ENCODE results near the gene TMEM61. TPM values are rescaled to one million over a fixed set of nuclear protein-coding genes. Genes with fewer than 3 reads are reported as not detected.

TMEM61 gene
- polyA plus RNA-seq, 3 donors = 0.64 to 1.6 (median 1.5) TPM

DNA sequence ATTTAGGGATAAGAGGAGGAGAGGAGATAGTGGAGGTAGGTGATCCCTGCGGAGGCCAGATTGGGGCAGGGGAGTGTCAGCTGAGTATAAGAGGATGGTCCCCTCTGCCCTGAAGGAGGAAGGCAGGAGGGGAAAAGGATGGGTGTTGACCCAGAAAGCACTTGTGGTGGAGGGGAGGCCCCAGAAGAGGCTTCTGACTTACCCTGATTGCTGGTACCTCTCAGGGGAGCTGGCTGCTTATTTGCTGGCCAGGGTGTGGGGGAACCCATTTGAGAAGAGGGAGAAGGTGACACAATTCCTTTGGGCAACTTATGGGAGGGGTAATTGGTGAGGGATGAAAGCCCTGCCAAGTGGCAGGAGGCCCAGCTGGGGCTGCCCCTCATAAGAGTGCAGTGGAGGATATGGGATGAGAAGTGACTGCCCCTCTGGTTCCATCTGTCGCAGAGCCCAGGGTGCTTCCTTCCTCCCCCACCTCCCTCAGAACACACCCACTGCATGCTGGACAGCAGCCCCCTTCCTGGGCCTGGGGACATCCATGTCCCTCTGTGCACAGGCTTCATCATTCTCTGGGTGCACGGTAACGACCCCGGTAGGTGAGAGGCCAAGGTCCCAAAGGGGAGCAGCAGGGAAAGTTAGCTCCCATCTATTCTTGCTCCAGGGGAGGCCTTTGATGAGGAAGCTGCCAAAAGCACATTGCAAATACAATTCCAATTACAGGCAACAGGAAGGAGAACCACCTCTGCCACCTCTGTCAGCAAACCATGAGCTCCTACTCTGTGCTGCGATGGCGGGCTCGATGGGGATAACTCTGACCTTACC, 57.5 kb downstream of the TMEM61 start:
- DNase-seq = no peak

GRCh38 chr1:55038552-55038838, 58.1 kb downstream of the TMEM61 start:
- DNase-seq = no peak

DNA sequence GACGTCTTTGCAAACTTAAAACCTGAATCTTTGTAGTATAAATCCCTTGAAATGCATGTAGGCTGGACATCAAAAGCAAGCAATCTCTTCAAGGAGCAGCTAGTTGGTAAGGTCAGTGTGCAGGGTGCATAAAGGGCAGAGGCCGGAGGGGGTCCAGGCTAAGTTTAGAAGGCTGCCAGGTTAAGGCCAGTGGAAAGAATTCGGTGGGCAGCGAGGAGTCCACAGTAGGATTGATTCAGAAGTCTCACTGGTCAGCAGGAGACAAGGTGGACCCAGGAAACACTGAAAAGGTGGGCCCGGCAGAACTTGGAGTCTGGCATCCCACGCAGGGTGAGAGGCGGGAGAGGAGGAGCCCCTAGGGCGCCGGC, 58.5 kb downstream of the TMEM61 start:
- DNase-seq = no peak

DNA sequence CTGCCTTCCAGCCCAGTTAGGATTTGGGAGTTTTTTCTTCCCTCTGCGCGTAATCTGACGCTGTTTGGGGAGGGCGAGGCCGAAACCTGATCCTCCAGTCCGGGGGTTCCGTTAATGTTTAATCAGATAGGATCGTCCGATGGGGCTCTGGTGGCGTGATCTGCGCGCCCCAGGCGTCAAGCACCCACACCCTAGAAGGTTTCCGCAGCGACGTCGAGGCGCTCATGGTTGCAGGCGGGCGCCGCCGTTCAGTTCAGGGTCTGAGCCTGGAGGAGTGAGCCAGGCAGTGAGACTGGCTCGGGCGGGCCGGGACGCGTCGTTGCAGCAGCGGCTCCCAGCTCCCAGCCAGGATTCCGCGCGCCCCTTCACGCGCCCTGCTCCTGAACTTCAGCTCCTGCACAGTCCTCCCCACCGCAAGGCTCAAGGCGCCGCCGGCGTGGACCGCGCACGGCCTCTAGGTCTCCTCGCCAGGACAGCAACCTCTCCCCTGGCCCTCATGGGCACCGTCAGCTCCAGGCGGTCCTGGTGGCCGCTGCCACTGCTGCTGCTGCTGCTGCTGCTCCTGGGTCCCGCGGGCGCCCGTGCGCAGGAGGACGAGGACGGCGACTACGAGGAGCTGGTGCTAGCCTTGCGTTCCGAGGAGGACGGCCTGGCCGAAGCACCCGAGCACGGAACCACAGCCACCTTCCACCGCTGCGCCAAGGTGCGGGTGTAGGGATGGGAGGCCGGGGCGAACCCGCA, 59.1 kb downstream of the TMEM61 start, which contains the start of gene PCSK9:
Gene PCSK9 (plus strand): TSS at position 207 of the 741 bp plus-strand sequence. CDS start 290 bp downstream, at position 497.
- peak; percentile 59 for DNase-seq

GRCh38 chr1:55040083-55040932, 59.9 kb downstream of the TMEM61 start:
- no peak for DNase-seq

- no peak for DNase-seq
Measured at GRCh38 chr1:55040933-55041494, 60.6 kb downstream of the TMEM61 start.

- DNase-seq = no peak
Measured at GRCh38 chr1:55041613-55042012, 61.2 kb downstream of the TMEM61 start.

Other genes starting within 250 kb of the TMEM61 start
- 10 to 100 TPM; 10.9 to 11.9 (median 11.8) TPM for gene PARS2, start 216.1 kb upstream of the TMEM61 start, polyA plus RNA-seq (ENCODE audit: insufficient read length in 3 of 3)
- 10 to 100 TPM in 1 of 3 donors, 1 to 10 TPM in 2; 6.7 to 10.5 (median 9.4) TPM for gene TTC22, start 179.3 kb upstream of the TMEM61 start, polyA plus RNA-seq (ENCODE audit: insufficient read length in 3 of 3)
- gene DHCR24, start 93.4 kb upstream of the TMEM61 start, polyA plus RNA-seq (ENCODE audit: insufficient read length in 3 of 3) = 100 to 1,000 TPM in 1 of 3 donors, 10 to 100 TPM in 2; 82.1 to 110 (median 86.7) TPM
- gene BSND, start 18.3 kb downstream of the TMEM61 start, polyA plus RNA-seq (ENCODE audit: insufficient read length in 3 of 3) = 1 to 10 TPM; 4.0 to 4.5 (median 4.5) TPM
- 1 to 10 TPM; 1.7 to 2.4 (median 2.4) TPM for gene PCSK9, start 58.9 kb downstream of the TMEM61 start, polyA plus RNA-seq (ENCODE audit: insufficient read length in 3 of 3)
- gene USP24, start 234.7 kb downstream of the TMEM61 start, polyA plus RNA-seq (ENCODE audit: insufficient read length in 3 of 3) = 10 to 100 TPM; 37.6 to 56.8 (median 55.7) TPM